CD1c-positive myeloid dendritic cell (primary cell): Measurements from ENCODE around the gene KATNAL1.

Experiments used
- DNase-seq: peaks from one replicate; pipeline ENCODE4 v3.0.0-alpha.2; 2016; ENCODE audit errors: extremely low spot score

The KATNAL1 gene

GRCh38 chr13:30163441-30163840 lies 143.9 kb downstream of the KATNAL1 start:
- peak; percentile 10 for DNase-seq

- no peak for DNase-seq
Measured at GRCh38 chr13:30159446-30159839, 147.9 kb downstream of the KATNAL1 start.

- DNase-seq: peak; percentile 9
Measured at GRCh38 chr13:30158774-30159445, 148.4 kb downstream of the KATNAL1 start.

GRCh38 chr13:30157616-30157993 lies 149.7 kb downstream of the KATNAL1 start:
- DNase-seq: no peak

- no peak for DNase-seq
Measured at GRCh38 chr13:30156826-30157615, 150.3 kb downstream of the KATNAL1 start.

- DNase-seq: no peak
Measured at GRCh38 chr13:30156270-30156669, 151.1 kb downstream of the KATNAL1 start.

GRCh38 chr13:30154931-30155330 lies 152.4 kb downstream of the KATNAL1 start:
- no peak for DNase-seq

GRCh38 chr13:30154531-30154930 lies 152.8 kb downstream of the KATNAL1 start:
- no peak for DNase-seq

- no peak for DNase-seq
Measured at GRCh38 chr13:30153545-30154426, 153.6 kb downstream of the KATNAL1 start.
